GM19099 (cell line): ENCODE measurements around the gene COL1A2.

Experiments
- POLR2A ChIP-seq: IDR thresholded peaks from 3 replicates; pipeline ENCODE4 v1.6.1; 2011; ENCODE audit warnings: low read depth; ENCODE audit not compliant: insufficient read length; ENCODE audit errors: extremely low read depth

COL1A2 gene

GRCh38 chr7:94395141-94396036 lies 694 bp downstream of the COL1A2 start:
- TF ChIP-seq POLR2A = no peak

- no peak for TF ChIP-seq POLR2A
Observed at GRCh38 chr7:94396037-94396431, 1.3 kb downstream of the COL1A2 start.

GRCh38 chr7:94396596-94396995 lies 1.9 kb downstream of the COL1A2 start:
- no peak for TF ChIP-seq POLR2A

GRCh38 chr7:94397722-94398121 lies 3.0 kb downstream of the COL1A2 start:
- no peak for TF ChIP-seq POLR2A

- TF ChIP-seq POLR2A = no peak
Observed at GRCh38 chr7:94398841-94399240, 4.1 kb downstream of the COL1A2 start.

GRCh38 chr7:94400022-94400421 lies 5.3 kb downstream of the COL1A2 start:
- no peak for TF ChIP-seq POLR2A

- TF ChIP-seq POLR2A = no peak
Observed at GRCh38 chr7:94400643-94401427, 6.1 kb downstream of the COL1A2 start.

- TF ChIP-seq POLR2A = no peak
Observed at GRCh38 chr7:94401428-94401814, 6.7 kb downstream of the COL1A2 start.

- no peak for TF ChIP-seq POLR2A
Observed at GRCh38 chr7:94403546-94403945, 8.9 kb downstream of the COL1A2 start.

- no peak for TF ChIP-seq POLR2A
Observed at GRCh38 chr7:94405506-94405905, 10.8 kb downstream of the COL1A2 start.

- no peak for TF ChIP-seq POLR2A
Observed at GRCh38 chr7:94406696-94407095, 12.0 kb downstream of the COL1A2 start.

GRCh38 chr7:94409200-94409948 lies 14.7 kb downstream of the COL1A2 start:
- no peak for TF ChIP-seq POLR2A

- no peak for TF ChIP-seq POLR2A
Observed at GRCh38 chr7:94410413-94411187, 15.9 kb downstream of the COL1A2 start.

- no peak for TF ChIP-seq POLR2A
Observed at GRCh38 chr7:94411188-94411466, 16.4 kb downstream of the COL1A2 start.
